AG09319 (cell line): ENCODE measurements around the gene TERF2IP.

Source experiments
- DNase-seq: peaks from one replicate; pipeline ENCODE4 v3.0.0-alpha.2; 2010; ENCODE audit warnings: low read depth; ENCODE audit errors: extremely low read depth
- TF ChIP-seq, protein P1 (sequence below): IDR thresholded peaks from 2 replicates; pipeline ENCODE4 v1.5.1; 2011; ENCODE audit warnings: low read depth, mild to moderate bottlenecking, inconsistent platforms, low read length, moderate library complexity

The TERF2IP gene

GRCh38 chr16:75626806-75627205 lies 20.8 kb upstream of the TERF2IP start:
- TF ChIP-seq, protein P1, sequence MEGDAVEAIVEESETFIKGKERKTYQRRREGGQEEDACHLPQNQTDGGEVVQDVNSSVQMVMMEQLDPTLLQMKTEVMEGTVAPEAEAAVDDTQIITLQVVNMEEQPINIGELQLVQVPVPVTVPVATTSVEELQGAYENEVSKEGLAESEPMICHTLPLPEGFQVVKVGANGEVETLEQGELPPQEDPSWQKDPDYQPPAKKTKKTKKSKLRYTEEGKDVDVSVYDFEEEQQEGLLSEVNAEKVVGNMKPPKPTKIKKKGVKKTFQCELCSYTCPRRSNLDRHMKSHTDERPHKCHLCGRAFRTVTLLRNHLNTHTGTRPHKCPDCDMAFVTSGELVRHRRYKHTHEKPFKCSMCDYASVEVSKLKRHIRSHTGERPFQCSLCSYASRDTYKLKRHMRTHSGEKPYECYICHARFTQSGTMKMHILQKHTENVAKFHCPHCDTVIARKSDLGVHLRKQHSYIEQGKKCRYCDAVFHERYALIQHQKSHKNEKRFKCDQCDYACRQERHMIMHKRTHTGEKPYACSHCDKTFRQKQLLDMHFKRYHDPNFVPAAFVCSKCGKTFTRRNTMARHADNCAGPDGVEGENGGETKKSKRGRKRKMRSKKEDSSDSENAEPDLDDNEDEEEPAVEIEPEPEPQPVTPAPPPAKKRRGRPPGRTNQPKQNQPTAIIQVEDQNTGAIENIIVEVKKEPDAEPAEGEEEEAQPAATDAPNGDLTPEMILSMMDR = no peak
- no peak for DNase-seq

- TF ChIP-seq, protein P1 = no peak
- DNase-seq = no peak
Observed at GRCh38 chr16:75627851-75628250, 19.7 kb upstream of the TERF2IP start.

DNA sequence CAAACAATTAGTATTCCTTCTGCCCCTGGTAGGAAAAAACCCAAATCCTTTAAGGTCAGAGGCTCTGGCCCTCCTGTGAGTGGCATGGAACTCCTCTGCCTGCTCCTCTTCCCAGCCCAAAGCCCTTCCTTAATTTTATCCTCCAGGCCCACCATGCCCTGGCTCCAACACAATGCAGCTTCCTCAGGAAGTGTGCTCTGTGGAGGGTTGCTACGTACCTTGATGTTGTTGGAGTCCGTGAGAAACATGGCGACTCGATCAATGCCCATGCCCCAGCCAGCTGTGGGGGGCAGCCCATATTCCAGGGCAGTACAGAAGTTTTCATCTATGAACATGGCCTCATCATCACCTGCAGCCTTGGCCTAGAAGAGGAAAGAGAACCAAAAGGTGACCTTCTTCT lies 19.2 kb upstream of the TERF2IP start:
- TF ChIP-seq, protein P1 = no peak
- no peak for DNase-seq

GRCh38 chr16:75629132-75629531 lies 18.4 kb upstream of the TERF2IP start:
- DNase-seq = no peak
- TF ChIP-seq, protein P1 = no peak

- DNase-seq = no peak
- TF ChIP-seq, protein P1 = no peak
Observed at GRCh38 chr16:75630052-75630451, 17.5 kb upstream of the TERF2IP start.

DNA sequence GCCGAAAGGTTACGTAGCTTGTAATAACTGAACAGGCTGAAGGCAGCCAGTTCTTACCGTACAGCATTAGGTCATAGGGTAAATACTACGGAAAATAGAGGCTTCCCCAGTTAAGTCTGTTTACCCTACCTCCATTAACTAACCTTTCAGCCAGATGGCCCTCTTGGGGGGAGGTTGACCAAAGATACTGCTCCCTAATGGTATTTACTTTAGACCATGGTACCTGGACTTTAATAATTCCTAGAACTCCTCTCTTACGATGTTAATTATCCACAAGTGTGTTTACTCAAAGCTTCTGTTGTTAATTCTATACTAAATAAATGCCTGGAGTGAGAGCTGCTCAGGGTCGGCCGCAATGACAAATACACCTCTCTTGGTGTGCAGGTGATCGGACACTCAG lies 14.7 kb upstream of the TERF2IP start:
- DNase-seq = no peak
- TF ChIP-seq, protein P1 = no peak

DNA sequence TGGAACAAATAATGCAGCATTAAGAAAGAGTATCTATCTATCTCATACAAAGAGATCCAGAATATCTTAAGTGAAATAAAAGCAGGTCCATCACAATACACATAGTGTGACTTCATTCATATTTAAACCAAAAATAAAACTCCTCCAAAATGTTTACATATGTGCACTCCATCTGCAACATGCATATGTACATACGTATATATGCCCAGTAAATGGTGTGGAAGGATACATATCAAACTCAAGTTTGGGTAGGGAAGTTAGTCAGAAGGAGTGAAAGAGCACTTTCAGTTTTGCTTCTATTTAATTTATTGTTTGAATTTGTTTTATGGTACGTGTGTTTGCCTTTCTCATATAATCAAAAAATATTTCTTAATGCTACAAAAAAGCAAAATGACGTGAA lies 12.5 kb upstream of the TERF2IP start:
- TF ChIP-seq, protein P1 = no peak
- DNase-seq = no peak

- TF ChIP-seq, protein P1 = no peak
- no peak for DNase-seq
Observed at GRCh38 chr16:75640598-75640997, 7.0 kb upstream of the TERF2IP start.
